GM19099 (cell line): ENCODE data around the gene MAP3K10.

Experiments
- POLR2A ChIP-seq: IDR thresholded peaks from 3 replicates; pipeline ENCODE4 v1.6.1; 2011; ENCODE audit warnings: low read depth; ENCODE audit not compliant: insufficient read length; ENCODE audit errors: extremely low read depth

The MAP3K10 gene

DNA sequence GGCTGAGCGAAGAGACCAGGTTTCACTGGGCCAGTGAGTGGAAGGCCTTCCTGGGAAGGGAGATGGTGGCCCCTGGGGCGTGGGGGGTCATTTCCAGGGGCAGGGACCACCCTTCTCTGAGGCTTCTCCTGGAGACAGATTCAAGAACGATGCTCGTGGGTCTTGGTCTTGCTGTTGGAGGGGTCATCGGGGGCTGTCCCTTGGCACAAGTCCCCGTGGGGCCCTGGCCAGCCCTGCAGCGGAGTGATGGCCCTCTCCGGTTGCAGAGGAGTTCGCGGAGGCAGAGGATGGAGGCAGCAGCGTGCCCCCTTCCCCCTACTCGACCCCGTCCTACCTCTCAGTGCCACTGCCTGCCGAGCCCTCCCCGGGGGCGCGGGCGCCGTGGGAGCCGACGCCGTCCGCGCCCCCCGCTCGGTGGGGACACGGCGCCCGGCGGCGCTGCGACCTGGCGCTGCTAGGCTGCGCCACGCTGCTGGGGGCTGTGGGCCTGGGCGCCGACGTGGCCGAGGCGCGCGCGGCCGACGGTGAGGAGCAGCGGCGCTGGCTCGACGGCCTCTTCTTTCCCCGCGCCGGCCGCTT lies 22.1 kb downstream of the MAP3K10 start:
- TF ChIP-seq POLR2A = no peak

DNA sequence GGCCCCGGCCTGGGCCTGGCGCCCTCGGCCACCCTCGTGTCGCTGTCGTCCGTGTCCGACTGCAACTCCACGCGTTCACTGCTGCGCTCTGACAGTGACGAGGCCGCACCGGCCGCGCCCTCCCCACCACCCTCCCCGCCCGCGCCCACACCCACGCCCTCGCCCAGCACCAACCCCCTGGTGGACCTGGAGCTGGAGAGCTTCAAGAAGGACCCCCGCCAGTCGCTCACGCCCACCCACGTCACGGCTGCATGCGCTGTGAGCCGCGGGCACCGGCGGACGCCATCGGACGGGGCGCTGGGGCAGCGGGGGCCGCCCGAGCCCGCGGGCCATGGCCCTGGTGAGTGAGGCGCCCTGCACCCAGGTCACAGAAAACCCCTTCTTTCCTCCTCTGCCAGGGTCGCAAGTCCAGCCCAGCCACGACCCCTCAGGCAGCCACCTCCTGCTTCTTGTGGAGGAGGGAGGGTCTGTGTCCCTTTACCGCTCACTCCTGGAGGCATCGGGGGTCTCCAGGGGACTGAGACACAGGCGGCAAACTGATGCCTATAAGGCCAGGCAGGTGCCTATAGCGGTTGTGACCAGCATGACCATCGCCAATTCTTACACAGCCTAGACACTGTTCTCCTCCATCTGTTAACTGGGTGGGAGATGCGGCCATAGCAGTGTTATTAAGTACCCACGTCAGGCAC lies 22.8 kb downstream of the MAP3K10 start:
- TF ChIP-seq POLR2A = no peak

DNA sequence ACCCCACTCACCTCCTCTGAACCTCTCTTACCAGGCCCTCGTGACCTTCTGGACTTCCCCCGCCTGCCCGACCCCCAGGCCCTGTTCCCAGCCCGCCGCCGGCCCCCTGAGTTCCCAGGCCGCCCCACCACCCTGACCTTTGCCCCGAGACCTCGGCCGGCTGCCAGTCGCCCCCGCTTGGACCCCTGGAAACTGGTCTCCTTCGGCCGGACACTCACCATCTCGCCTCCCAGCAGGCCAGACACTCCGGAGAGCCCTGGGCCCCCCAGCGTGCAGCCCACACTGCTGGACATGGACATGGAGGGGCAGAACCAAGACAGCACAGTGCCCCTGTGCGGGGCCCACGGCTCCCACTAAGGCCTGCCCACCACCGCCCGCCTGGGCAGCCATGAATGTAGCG lies 23.7 kb downstream of the MAP3K10 start:
- no peak for TF ChIP-seq POLR2A

DNA sequence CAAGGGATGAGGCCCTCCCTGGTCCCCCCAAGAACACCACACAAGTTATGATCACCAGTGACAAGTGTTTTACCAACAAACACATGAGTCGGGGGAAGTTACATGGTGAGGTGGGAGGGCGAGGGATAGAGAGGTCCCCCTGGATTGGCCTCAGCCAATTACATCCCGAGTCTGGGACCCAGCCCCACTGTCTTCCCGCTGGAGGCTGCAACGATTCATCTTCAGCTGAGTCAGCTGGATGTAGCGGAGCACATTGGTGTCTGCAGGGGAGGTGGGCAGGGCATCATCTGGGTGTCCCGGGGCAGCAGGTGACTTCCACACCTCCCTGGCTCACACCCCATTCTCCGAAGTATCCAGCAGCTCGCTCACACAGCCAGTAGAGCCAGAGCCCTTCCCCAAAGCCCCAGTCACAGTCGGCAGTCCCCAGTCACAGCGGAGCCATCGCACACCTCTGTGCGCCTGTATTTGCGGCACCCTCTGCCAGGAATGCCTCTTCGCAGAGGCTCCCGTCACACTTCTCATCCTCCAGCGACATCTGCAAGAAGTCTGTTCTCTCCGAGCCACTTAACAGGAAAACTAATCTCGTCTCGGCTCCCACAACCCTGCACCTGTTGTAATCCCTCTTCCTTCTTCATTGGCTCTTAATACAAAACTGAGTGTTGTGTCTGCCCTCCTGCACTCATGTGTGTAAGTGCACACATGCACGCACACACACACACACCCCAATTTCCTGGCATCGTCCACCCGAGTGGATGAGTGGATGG lies 25.0 kb downstream of the MAP3K10 start:
- no peak for TF ChIP-seq POLR2A

DNA sequence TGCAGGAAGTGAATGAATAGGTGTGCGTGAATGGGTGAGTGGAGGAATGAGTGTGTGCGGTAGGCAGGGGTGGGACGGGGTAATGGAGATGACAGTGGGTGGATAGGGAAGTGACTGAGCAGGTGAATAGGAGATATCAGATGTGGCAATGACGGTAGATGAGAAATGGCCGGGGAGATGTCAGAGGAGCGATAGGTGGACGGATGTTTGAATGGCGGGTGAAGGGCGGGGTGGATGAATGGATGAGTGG lies 25.5 kb downstream of the MAP3K10 start:
- no peak for TF ChIP-seq POLR2A

DNA sequence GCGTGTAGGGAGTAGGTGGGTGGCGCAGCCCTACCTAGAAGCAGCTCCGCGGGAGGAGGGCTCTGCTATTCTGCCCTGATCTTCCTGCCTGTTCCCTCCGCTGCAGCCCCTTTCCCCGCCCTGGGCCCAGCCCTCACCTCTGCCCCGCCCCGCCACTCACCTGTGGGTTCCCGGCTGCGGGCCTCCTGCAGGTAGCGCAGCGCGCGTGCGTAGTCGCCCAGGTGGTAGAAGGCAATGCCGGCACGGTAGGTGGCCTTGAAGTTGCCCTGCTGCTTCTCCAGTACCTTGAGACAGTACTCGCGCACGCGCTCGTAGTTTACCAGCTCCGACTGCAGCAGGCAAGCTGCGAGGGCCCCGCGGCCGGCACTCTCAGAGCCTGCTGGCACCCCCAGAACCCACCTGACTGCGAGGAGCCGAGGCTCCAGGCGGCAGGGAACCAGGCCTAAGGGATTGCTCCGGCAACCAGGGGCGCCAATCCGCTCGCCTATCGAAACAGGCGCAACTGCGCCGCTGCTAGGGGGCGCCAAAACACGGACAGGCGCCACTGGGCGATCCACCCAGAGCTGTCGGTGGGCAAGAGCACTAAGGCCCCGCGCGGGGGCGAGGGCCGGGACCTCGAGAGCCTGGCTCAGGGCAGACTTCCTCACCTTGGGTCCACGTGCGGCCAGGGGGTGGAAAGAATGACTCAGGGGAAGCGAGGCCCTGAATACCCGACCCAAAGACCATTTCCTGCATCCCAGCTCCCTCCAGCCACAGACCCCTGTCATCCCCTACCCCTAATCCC lies 26.0 kb downstream of the MAP3K10 start:
- no peak for TF ChIP-seq POLR2A

DNA sequence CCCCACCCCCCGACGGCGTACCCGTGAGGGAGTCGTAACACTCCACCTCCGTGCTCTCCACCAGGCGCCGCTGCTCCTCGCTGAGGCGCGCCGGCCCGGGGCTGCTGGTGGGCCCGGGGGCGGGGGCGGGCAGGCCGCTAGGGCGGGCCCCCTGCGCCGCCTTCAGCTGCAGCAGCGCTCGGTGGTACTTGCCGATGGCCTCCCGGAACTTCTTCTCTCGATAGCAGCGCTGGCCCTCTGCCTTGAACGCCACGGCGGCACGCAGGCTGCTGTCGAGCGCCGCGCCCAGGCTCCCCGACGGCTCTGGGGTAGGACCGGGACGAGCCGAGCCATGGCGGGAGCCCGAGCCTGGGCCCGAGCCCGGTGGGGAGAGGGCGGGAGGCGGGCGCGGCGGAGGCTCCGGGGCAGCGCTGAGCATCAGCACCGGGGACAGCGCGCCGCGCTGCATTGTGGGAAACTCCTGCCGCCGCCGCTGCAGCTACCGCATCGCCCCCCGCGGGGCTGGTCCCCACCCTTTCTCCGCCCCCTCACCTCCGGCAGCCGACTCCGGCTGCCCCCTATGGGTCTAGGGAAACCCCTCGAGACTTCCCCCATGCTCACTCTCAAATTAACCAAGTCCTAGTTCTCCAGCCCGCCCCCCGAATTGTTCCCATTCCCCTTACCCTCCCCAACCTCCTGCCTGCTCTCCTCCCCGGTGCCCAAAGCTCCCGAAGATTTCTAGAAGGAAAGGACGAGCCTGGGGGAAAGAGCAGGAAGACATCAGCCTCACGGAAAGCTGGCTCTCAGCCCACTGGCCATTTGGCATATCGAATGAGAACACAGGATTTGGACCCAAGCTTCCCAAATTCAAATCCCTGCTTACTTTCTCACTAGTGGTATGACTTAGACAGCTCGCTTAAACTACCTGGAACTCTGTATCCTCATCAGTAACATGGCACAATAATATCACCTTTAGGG lies 27.0 kb downstream of the MAP3K10 start, which contains the start of gene TTC9B:
Gene TTC9B (minus strand): TSS at position 451 of the 957 bp plus-strand sequence. CDS start 3 bp downstream, at position 448.
- TF ChIP-seq POLR2A = no peak

DNA sequence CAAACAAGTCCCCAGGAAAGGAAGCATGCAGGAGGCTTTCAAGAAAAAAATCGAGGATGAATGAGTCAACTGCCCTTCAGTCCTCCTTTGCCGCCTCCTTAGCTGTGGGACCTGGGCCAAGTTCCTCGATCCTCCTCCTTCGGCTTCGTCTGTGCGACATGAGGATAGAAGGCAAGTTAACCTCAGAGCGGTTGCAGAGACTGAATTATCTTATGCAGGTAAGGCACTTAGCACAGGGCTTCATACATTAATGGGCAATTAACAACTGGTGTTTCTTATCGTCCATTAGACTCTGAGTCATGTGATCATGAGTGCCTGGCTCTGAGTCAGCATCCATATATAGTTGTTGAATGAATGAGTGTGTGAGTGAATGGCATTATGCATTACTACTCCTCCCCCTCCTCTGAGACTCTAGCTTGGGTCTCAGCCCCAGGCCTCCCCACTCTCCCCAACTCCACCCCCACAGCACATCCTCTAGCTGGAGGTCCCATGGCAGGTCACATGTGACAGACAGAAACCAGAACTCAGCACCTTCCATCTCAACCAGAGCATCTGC lies 28.6 kb downstream of the MAP3K10 start:
- no peak for TF ChIP-seq POLR2A

DNA sequence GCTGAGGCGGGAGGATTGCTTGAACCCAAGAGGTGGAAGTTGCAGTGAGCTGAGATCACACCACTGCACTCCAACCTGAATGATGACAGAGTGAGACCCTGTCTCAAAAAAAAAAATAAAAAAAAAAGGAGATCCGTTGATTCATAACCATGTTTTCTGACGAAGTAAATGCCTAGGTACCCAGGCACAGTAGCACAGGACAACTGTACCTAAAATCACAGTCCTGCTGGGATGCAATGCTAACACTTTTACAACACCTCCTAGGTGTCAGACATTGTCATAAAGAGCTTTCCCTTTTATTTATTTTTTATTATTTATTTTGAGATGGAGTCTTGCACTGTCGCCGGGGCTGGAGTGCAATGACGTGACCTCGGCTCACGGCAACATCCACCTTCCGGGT lies 29.4 kb downstream of the MAP3K10 start:
- TF ChIP-seq POLR2A = no peak

DNA sequence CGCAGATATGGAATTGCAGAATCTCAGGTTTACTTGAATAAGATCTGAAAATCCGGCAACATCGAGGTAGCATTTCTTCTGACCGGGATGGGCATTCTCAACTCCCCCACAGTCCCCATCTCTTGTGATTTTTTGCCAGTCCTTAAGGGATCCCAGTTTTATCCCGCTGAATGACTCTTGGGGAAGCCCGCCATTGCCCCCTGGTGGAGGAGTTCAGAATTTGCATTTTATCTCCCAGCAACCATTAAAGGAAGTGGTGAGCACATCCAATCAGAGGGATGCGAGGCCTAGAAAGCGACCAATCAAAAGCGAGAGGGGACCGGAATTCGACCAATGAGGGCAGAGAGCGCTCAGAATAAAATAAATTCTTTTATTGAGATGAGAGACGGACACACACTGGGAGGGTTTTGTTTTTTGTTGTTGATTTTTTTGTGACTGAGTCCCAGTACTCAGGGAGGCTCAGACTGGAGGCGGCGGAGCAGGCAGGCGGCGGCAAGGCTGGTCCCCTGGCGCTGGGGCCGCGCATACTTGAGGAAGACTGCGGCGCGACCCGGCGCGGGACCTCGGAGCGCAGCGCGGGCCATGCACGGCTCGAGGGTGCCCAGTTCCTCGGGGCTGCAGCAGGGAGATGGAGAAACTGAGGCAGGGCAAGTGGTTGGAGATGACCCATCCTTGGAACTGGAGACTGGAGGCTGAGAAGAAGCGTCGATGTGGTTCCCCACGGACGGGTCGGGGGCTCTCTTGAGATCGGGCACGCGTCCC lies 30.8 kb downstream of the MAP3K10 start:
- no peak for TF ChIP-seq POLR2A

DNA sequence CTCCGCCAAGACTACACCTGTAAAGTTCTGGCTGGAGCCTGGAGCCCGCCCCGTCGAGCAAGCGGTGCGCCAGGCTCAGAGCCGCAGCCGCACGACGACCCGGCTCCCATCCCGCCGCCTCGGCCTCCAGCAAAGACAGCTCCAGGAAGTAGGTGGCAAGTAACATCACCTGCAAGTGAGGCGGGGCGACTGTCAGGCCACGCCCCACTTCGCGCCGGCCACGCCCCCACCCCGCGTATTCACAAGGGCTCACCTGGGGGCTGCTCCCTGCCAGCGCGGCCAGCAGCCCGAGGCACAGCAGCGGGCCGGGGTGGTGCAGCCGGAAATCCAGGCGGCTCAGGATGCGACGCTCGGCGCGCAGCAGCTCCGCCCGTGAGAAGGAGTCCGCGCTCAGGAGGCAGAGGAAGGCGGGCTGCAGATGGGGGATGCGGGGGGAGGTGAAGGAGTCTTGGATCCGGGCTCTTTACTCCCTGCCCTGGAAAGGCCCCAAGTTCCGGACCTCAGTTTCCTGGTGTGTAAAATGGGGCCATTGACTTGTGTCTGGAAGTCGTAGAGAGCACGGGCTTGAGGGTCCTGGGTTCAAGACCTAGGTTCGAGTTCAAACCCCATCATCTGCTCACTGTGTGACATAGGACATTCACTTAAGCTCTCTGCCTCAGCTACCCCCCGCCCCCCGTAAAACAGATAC lies 32.1 kb downstream of the MAP3K10 start:
- no peak for TF ChIP-seq POLR2A

DNA sequence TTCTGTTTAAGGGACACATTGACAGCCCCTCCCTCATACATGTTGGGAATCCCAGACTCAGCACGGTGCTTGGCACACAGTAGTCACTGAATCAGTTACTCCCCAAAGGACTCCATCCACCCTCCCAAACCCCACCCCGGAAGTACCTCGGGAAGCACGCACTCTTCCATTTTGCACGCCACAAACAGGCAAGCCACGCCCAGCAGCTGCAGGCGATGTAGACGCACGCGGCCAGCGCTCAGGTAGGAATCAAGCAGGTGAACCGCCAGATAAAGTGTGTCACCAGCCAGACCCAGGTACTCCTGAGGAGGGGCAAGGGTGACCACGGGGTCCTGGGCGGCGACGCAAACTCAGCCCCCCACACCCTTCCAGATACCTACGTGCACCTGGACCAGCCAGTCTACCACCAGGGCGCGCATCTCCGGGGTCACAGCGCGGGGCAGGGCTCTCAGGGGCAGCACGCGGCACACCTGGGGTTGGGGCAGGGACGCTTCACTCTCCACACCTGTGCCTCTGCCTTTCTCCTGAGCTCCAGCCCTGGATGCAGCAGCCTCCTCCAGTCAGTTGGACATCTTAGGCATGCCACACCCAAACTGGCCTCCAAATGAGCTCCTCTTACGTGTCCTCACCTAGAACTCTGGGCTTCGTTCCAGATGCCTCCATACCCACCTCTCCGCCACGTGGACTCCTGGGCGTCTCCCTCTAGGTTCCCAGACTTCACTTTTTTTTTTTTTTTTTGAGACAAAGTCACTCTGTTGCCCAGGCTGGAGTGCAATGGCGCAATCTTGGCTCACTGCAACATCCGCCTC lies 33.3 kb downstream of the MAP3K10 start:
- TF ChIP-seq POLR2A = no peak
